HG02623 (cell line): Measurements from ENCODE around the gene OR4Q3.
"Not testable (repeated sequence)": the region's sequence is repeated elsewhere in the genome, so short reads cannot be mapped to it uniquely, and the experiment has no call there.

Experiments
- ATAC-seq: cut with Tn5 transposase; IDR thresholded peaks from one replicate; pipeline ENCODE4 v1.9.1; 2021; ENCODE audit warnings: moderate library complexity; ENCODE audit not compliant: unreplicated experiment

The OR4Q3 gene

DNA sequence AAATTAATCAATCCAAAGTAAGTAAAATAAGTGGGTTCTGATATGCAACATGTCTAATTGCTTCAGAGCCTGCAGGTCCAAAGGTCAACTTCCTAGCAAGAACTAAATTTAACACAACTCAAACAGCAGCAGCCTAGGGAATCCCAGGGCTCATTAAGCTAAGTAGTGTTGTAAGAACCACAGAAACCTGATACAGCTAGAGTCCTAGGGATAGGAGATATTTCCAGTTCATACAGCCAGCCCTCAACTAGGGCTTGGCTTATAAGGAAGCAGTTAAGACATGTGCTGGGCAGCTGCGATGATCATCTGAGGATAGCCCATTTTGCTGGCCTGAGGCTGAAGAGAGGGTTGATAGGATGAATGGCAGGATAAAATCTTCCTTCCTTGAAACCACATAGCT is at the start of gene OR4Q3:
Gene OR4Q3, plus strand, starts transcription at position 316 of the 400 bp plus-strand sequence.
- no peak for ATAC-seq

DNA sequence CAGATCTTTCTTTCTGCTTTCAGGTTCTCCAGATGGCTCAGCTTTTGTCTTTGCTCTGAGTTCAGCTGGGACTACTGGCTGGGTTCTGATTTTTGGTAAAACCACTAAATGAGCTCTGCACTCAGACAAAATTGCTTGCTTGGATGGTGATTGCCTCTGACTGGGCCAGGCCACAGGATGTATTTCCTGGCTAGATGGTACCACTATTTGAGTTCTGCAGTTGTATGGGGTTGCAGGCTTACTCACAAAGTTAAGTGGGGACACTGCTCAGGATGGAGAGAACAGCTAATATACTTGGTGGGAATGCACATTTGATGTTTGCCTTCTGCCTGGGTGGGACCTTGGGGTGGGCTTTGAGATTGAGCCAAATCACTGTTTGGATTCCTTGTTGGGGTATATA is 14.0 kb upstream of the OR4Q3 start:
- no peak for ATAC-seq

DNA sequence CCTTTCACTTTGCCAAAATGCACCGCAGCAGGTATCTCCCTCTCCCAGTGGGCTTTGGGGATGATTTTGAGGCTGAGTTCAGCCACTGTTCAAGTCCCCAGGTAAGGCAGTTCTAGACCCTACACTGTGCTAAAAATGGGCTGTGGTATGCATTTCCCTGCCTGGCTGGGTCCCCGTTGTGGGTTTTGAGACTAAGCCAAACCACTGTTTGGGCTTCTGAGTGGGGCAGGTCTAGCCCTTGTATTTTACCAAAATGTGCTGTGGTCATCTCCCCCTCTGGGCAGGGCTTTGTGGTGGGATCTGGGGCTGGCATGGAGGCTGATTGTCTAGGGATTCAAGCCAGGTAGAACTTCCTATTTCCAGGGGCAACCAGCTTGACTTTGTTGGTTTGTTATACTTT is 13.6 kb upstream of the OR4Q3 start:
- ATAC-seq, result no peak

DNA sequence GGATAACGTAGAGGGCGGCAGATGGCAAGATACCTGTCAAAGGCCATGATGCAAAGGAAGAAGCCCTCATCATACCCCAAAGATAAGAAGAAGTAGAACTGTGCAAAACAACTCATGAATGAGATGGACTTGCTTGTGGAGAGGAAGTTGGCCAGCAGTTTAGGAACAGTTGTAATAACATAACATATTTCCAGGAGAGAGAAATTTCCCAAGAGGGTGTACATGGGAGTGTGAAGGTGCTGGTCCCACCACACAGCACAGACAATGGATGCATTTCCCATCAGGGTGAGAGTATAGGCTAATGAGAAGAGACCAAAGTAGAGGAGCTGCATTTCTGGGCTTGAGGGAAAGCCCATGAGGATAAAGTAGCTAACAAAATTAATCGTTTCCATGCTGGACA is 9.5 kb upstream of the OR4Q3 start:
- ATAC-seq, result not testable (repeated sequence)

DNA sequence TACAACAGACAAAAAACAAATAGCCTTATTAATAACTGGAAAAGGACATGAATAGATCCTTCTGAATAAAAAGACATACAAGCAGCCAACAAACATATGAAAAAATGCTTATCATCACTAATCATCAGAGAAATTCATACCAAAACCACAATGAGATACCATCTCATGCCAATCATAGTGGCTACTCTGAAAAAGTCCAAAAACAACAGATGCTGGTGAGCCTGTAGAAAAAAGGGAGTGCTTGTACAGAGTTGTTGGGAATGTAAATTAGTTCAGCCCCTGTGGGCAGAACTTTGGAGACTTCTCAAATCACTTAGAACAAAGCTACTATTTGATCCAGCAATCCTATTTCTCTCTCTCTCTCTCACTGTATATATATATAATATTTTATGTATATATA is 8.9 kb downstream of the OR4Q3 start:
- ATAC-seq, result not testable (repeated sequence)

DNA sequence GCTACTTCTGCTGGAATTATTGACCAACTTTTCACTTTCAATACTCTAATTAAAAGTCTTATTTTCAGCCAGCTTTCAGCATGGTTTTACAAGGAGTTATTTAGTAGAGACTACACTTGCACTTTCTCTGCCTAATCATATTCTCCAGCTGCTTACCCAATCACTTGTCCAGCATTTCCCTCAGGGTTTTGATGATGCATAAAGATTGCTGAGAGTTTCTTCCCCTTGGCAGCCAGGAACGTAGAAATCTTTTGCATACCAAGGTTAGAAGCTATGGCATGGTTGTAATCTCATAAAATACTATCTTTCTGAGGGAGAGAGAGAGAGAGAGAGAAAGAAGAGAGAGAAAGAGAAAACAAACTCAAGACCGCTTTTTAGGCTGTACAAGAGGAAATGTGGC is 10.8 kb downstream of the OR4Q3 start:
- ATAC-seq, result no peak

DNA sequence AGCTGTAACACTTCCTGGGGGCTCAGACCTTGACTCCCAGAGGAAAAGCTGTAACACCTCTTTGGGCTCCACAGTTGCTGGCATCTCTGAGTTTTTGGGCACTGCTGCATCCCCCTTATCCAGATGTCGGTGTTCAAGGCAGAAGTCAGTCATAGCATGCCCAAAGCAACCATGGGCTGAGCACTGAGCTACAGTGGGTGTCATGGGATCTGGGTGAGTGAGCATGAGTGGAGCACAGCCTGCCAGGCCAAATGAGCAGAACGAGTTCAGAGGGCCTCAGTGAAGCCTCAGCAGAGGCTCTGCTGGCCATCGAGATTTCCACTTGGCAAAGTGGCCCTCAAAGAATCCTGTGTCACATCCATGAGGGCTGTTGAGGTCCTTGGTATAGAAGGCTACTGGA is 28.1 kb downstream of the OR4Q3 start:
- not testable (repeated sequence) for ATAC-seq

DNA sequence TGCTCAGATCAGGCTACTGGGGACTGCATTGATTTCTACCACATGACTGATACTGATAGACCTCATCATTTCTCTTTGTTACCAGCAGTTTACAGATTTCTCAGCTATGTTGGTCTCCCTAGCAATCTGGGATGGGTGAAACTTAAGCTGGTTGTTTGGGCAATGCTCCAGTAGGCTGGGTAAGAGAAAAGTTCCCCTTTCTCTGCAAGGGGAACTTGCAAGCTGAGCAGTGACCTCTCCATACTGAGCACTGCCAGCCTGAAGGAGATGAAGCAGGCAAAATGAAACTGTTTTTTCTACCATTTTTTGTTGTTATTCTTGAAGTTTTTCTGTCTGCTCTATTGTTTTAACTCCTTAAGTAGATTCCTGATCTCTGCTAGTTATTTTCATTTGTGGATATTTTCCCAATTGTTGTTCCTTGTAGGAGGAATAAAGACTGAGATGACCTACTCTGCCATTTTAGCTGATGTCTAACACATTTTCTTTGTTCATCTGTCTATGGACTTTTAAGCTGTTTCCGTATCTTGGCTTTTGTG is 28.6 kb downstream of the OR4Q3 start:
- ATAC-seq, result no peak

DNA sequence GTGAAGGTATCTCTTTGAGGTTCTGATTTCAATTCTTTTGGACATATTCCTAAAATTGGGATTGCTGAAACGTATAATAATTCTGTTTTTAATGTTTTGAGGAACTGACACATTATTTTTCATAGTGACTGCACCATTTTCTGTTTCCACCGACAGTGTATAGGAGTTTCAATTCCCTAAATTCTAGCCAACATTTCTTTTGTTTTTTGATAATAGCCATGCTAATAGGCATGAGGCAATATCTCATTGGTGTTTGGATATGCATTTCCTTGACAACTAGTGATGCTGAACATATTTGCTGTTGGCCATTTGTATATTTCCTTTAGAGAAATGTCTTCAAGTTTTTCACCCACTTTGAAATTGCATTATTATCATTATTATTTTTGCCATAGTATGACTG is 29.1 kb downstream of the OR4Q3 start:
- not testable (repeated sequence) for ATAC-seq

DNA sequence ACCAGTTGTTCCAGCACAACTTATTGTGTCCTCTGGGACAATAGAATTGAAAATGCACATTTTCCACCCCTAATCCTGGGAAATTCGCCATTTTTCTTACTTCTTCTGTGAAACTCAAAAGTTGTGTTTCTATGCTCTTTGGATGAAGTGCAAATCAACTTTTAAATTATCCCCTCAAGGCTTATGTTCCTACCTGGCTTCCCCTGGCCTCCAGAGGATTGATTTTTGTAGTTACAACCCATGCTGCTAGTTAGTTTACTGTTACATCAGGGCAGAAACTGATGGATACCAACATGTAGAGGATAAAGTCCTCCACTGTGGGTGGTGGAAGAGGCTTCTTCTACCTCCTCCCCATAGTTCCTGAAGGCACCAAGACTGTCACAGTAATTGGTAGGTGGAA is 29.8 kb downstream of the OR4Q3 start, which contains the start of gene OR4M1:
Gene OR4M1, plus strand, starts transcription at position 301 of the 400 bp plus-strand sequence. CDS start 6,819 bp downstream, outside the sequence.
- not testable (repeated sequence) for ATAC-seq

DNA sequence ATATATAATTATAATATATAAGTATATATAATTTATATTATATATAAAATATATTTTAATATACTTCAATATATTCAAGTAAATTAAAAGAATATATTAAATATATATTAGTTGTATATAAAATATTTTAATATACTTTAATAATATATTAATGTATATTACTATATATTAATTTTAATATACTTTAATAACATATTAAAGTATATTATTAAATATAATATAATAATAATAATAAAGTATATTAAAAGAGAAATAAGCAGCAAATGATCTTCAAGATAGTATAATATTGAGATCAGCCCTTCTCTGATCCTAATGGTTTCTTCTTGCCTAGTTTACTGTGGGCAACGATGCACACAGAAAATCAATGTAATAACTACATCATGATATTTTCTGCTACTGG is 32.2 kb downstream of the OR4Q3 start:
- ATAC-seq, result no peak

DNA sequence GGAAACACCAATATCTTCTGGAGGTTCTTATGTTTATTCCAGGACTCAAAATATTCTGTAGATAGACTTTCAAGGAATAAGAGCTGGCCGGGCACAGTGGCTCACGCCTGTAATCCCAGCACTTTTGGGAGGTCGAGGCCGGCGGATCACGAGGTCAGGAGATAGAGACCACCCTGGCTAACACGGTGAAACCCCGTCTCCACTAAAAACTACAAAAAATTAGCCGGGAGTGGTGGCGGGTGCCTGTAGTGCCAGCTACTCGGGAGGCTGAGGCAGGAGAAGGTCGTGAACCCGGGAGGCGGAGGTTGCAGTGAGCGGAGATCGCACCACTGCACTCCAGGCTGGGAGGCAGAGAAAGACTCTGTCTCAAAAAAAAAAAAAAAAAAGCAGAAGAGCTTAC is 42.5 kb downstream of the OR4Q3 start:
- ATAC-seq, result not testable (repeated sequence)

DNA sequence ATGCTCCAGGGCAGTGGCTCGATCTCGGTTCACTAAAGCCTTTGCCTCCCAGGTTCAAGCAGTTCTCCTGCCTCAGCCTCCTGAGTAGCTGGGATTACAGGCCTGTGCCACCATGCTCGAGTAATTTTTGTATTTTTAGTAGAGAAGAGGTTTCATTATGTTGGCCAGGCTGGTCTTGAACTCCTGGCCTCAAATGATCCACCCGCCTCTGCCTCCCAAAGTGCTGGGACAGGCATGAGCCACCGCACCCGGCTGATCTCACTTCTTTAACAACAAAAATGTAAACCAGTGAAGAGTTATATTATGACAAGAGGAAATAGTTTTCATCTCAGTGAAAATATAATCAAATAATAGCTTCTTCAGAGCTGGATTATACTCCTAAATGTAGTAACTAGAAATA is 43.9 kb downstream of the OR4Q3 start:
- not testable (repeated sequence) for ATAC-seq

DNA sequence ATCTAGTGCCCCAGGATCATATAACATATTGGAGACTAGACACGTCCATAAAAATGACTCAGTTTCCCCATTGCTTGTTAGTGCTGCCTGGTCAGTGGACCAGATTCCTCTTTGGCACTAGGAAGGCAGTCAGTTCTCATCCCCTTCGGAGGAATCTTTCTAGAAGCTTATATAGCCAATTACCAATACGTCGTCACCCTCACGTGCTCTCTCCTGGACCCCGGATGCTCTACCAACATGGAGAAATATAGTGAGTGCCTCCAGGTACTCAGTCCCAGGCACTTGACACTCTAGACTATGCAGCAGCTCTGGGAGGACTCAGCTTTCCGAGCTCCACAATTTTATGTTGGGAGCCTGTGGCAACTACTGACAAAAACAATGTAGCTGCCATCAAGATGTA is 44.8 kb downstream of the OR4Q3 start:
- ATAC-seq, result not testable (repeated sequence)

DNA sequence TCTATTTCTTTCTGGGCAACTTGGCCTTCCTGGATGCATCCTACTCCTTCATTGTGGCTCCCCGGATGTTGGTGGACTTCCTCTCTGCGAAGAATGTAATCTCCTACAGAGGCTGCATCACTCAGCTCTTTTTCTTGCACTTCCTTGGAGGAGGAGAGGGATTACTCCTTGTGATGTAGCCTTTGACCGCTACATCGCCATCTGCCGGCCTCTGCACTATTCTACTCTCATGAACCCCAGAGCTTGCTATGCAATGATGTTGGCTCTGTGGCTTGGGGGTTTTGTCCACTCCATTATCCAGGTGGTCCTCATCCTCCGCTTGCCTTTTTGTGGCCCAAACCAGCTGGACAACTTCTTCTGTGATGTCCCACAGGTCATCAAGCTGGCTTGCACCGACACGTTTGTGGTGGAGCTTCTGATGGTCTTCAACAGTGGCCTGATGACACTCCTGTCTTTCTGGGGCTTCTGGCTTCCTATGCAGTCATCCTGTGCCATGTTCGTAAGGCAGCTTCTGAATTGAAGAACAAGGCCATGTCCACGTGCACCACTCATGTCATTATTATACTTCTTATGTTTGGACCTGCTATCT is 53.2 kb downstream of the OR4Q3 start:
- not testable (repeated sequence) for ATAC-seq
